Urothelium cell line (cell line): ENCODE data around the gene OLR1.
"Not testable (repeated sequence)": the region's sequence is repeated elsewhere in the genome, so short reads cannot be mapped to it uniquely, and the experiment has no call there.

Experiments
- DNase-seq: peaks from one replicate; pipeline ENCODE4 v3.0.0; 2011; ENCODE audit warnings: low spot score, mixed read lengths
- FAIRE-seq: peaks from 2 replicates; lab custom pipeline; 2011; peaks lifted over from hg19 to GRCh38; lab: Jason Lieb, UNC

Gene OLR1

DNA sequence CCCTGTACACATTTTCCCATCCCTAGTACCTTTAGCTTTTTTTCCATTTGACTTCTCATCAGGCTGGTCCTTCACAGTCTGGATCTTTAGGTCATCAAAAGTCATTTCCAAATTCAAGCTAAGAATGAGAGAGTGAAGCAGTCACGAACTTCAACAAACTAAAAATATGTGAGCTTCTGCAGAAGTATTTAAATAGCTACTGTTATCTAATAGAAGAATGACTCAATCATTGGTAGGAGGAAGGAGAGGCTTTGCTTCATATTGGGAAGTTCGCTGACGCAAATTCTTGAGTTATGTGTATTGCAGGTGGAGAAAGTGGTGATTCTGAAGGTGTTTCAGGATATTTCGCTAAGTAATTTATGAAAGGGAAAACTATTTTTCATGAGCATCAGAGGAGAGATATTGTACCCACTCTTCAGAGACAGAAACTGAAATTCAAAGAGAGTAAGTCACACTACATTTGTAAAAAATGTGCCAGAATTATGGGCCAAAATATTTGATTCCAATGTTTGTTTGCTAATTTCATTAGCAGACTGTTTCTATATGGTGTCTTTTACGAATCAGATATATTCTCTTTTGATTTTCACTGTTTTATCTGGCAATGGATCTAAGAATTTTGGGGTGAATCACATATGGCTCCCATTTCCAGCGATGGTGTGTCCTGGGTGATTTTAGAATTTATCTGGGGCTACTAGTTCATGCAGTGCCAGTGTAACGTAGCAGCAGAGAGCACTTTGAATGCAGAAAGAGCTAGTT, at the start of gene OLR1:
Gene OLR1, minus strand, starts transcription at position 160 of the 756 bp plus-strand sequence. Its CDS starts 55 bp downstream, at position 105.
- DNase-seq, result no peak
- FAIRE-seq, result no peak

DNA sequence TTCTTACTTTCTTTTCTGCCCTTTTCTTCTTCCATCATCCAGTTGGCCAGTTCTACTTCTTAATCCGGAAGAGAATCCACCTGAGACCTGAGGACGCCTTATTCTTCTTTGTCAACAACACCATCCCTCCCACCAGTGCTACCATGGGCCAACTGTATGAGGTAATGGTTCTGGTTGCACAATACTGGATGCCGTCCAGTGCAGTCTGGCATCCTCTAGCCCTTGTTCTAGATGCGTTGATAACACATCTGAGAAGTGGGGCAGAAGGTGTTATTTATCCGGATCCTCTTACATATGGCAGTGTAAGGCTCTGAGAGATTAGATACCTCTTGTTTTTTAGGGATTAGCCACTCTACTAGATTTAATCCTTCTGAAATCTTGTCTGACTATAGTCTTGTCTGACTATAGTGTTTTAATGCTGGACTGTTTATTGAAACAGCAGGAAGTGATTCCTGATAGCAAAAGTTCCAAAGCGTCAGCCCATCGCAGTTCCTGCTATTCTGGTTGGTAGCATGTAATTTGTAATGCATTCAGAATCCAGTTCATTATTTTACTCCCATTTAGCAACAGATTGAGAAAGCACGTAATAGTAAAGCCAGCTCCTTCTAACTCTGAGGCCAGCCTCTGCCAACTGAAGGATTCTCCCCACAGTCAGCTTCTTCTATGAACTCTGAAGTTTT, 48.6 kb upstream of the OLR1 start:
- DNase-seq (no peak), FAIRE-seq (peak; percentile 9)

DNA sequence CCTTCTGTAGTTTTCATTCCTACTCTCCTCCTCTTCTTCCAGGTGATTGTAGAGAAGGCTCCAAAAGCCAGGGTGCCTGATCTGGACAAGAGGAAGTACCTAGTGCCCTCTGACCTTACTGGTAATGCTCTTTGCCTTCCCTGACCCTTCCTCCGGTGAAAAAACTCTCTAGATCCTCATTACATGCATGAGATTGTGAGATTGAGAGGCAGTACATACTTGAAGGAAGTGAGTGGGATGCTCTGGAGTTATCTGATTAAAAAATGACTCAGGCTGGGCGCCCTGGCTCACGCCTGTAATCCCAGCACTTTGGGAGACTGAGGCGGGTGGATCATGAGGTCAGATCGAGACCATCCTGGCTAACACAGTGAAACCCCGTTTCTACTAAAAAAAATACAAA, 46.1 kb upstream of the OLR1 start:
- DNase-seq (no peak), FAIRE-seq (no peak)

DNA sequence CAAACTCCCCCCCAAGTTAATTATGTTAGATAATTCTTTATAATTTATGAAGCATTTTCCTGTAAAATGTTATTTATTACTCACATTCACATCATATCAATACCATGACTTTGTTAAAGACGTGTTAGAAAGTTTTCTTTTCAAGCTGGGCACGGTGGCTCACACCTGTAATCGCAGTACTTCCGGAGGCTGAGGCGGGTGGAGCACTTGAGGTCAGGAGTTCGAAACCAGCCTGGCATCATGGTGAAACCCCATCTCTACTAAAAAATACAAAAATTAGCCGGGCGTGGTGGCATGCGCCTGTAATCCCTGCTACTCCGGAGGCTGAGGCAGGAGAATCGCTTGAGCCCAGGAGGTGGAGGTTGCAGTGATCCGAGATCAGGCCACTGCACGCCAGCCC, 44.0 kb upstream of the OLR1 start:
- DNase-seq, FAIRE-seq: not testable (repeated sequence)

DNA sequence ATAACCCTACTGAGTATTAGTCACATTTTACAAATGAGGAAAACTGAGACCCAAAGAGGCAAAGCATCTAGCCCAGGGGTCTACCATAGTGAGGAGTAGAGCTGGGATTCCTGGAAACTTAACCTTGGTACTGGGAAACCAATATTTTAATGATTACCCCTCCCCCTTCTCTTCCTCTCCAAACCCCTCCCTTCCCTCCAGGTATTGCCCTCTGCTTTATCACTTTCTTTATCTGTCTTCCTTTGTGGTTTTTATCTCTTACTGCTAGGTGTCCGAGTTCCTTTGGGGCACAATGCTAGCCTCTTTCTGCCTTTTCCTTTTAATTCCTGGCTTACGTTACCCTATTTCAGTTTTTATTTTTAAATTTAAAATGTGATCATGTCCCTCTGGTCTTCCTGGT, 43.5 kb upstream of the OLR1 start:
- FAIRE-seq, result no peak
- DNase-seq, result no peak

DNA sequence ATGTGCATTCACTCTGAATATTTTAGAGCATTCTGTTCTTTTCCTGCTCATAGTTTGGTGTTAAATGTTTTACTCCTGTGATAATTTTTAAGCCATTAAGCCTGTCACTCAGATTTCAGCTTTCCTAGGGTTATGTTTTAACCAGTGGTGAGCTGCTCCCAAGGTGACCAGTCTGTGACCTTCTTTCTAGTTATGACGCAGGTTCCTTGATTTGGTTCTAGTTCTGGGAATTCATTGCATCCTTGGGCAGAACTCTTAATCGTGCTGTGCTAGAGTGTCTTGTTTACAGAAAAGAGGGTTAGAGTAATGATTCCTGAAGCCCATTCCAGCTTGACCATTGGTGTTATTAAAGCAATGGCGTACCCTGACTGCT, 42.9 kb upstream of the OLR1 start:
- FAIRE-seq (no peak), DNase-seq (no peak)

DNA sequence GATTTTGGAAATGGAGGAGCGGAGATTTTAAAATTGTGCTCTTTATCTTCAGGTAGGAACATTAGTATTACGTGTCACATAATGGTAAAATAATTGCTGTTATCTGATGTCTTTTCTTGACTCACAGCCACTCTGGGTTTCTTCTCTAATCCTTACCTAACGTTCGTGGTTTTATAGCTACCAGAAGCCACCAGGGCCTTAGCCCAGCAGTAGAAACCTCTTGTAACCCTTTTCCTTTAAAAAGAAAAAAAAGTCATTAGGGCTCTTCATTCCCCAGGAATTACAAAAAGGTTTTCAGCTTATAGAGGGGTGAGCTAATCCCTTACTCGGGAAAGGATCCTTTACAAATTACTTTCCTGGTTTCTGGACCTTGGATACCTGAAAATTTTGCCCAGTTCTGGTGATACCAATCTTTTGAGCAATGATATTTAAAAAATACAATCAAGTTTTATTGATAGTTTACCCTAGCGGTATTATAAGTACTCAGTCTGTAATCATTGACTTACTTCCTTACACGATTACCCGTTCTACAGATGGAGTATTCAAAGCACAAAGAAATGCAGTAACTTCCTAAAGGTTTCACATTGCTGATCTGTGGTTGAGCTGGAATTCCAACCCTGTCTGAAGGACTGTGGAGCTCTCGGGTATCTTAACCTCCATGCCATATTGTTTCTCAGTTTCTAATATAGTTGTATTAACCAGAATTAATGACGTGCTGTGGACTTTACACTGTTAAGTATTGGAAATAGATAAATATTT, 42.4 kb upstream of the OLR1 start:
- DNase-seq, result peak; percentile 46
- FAIRE-seq, result no peak

DNA sequence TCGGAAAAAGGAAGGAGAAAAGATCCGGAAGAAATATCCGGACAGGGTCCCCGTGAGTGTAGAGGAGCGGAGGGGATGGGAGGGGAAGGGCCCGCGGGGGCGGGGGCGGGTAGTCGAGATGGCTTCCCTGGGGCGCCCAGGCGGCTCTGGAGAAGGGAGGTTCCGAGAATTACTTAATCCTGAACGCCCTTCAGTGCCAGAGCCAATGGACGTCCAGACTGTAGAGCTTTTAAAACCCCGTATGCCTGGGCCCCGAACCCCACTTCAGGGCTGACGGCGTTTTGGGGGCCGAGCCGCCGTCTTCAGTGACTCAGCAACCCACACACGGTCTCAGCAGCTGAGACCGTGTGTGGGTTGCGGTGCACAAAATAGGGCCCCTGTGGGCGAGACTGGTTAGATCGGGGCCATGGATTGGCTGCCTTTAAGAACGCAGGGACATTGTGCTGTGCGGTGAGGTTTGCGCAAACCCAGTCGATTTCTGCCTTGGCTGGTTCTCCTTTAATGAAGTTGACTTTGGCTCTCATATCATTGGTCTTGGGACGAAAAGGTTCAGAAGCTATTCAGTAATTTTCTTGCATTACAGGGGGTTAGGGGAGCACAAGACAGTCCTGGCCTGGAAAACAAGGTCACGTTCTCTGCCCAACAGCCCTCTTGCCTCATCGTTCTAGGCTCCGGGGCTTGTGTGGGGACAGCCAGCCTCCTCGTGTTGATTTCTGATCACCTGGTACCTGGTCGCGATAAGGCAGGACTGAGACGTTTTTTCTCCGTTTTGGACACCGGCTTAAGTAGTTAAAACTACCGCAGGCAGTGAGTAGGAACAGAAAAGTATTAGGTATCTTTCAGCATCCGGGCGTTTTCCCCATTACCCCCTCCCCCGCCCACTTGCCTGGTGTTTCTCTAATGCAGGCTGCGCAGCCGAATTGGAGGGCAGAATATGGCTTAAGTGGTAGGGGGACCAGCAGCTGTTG, 41.5 kb upstream of the OLR1 start:
- DNase-seq (peak; percentile 69), FAIRE-seq (peak; percentile 59)

DNA sequence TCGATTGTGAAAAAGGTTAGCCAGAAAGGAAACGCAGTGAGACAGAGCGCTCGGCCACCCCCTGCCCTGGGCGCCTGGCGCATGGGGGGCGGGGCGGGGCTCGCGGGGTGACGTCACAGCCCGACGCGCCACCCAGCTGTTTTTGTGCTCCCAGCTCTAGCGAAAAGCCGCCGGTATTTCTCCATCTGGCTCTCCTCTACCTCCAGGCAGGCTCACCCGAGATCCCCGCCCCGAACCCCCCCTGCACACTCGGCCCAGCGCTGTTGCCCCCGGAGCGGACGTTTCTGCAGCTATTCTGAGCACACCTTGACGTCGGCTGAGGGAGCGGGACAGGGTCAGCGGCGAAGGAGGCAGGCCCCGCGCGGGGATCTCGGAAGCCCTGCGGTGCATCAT, 40.8 kb upstream of the OLR1 start, which contains the start of gene GABARAPL1:
Gene GABARAPL1, plus strand, starts transcription at position 139 of the 393 bp plus-strand sequence. Its CDS starts 253 bp downstream, at position 392.
- FAIRE-seq (peak; percentile 56), DNase-seq (peak; percentile 90)

DNA sequence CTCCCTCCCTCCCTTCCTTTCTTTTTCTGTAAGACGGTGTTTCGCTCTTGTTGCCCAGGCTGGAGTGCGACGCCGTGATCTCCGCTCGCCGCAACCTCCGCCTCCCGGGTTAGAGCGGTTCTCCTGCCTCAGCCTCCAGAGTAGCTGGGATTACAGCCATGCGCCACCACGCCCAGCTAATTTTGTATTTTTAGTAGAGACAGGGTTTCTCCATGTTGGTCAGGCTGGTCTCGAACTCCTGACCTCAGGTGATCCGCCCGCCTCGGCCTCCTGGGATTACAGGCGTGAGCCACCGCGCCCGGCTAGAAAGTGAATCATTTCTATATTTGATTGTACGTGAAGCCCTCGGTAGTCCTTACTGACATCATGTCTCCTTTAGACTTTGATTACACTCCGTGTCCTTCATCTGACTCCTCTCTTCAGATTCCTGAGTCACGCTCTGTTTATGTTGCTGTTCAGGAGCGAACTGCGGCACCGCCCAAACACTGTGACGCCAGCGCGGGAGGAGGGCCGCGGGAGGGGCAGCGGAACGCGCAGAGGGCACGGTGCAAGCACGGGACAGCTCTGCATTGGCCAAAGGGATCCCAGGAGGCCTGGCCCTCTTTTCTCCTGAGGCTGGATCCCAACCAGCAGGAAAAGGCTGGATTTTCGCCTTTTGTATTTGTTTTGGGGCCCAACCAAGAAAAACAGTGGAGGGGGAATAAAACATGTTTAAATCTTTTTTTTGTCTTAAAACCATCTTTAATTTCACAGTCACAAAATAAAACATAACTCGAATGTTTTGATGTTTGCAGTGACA, 40.2 kb upstream of the OLR1 start:
- peak; percentile 97 for FAIRE-seq
- DNase-seq, result peak; percentile 98

DNA sequence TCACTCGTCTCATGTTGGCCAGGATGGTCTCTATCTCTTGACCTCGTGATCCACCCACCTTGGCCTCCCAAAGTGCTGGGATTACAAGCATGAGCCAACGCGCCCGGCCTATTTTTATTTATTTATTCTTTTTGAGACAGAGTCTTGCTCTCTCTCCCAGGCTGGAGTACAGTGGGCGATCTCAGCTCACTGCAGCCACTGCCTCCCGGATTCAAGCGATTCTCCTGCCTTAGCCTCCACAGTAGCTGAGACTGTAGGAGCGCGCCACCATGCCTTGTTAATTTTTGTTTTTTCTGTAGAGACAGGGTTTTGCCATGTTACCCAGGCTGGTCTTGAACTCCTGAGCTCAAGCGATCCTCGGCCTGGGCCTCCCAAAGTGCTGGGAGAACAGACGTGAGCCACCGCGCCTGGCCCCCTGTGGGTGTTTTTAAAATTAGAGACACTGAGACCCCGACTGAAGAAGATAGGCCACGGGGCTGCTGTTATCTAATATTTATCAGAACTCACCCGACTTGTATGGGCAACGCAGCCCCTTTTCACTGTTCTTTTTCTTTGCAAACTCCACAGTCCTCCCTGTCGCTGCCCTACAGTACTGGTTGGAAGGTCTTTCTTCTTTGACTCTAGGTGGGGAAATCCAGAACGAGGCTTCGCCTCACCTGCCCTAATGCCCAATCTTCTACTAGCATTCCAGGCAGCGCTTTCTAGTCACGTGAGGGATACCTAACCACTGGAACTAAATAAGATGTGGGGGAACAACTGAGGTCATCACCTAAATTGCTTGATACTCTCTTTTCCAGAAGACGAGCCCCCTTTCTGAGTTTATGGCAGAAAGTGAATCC, 39.4 kb upstream of the OLR1 start:
- no peak for DNase-seq
- FAIRE-seq, result no peak

DNA sequence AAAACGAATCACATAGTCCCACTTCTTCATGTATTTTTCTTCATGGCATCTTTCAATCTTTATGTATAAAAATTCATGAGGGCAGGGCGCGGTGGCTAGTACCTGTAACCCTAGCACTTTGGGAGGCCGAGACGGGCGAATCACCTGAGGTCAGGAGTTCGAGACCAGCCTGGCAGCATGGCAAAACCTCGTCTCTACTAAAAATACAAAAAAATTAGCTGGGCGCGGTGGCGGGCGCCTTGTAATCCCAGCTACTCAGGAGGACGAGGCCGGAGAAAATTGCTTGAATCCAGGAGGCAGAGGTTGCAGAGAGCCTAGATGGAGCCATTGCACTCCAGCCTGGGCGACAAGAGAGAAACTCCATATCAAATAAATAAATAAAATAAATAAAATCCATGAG, 38.3 kb upstream of the OLR1 start:
- no peak for FAIRE-seq
- no peak for DNase-seq

DNA sequence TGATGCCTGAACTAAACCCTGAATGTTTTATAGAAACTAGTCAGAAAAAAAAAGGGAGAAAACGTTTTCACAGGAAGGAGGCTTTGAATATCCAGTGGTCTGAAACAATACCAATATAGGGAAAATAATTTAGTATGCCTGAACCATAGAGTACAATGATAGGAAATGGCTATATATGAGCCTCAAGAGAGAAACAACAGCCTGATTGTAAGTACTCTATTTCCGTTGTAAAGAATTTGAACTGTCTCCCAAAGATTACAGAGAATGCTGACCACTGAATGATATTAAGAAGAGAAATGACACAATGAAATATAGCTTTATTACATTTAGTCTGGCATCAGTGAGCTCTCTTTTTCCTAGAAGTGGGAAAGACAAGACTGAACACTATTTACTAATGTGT, 35.2 kb upstream of the OLR1 start:
- DNase-seq (no peak), FAIRE-seq (no peak)

DNA sequence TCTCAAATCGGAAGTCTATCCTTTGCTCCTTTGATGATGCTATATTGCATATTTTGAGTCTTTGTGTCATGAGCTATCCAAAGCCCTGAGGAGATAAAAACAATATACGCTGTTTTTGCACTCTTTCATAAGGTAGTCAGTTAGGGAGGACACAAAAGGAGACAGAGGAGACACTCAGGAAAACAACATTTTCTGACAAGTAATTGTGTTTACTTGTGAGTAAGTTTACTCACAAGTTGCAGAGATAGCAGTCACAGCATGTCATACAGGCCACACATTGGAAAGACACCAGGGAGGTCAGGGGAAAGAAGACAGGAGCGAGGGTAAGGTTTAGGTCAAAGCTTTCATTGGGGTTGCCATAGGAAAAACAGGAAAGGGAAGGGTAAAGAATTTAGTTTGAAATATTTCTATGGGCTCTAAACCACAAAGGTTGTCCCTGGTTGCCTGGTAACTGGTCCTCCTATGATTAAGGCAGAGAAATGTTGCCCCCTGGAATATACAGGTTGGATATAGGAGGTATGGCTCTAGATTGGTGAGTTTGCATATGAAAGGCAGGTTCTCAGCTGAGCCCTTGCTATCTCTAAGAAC, 33.4 kb upstream of the OLR1 start:
- peak; percentile 96 for FAIRE-seq

DNA sequence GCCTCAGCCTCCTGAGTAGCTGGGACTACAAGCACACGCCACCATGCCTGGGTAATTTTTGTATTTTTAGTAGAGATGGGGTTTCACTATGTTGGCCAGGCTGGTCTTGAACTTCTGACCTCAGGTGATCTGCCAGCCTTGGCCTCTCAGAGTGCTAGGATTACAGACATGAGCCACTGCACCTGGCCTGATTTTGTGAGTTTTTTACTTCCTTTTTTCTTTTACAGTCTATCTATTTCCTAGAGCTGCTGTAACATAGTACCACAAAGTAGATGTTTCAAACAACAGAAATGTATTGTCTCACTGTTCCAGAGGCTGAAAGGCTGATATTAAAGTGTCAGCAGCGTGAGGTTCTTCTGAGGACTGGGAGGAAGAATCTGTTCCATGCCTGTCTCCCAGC, 32.6 kb upstream of the OLR1 start:
- not testable (repeated sequence) for FAIRE-seq, DNase-seq

More for the DNA sequence above, 33.4 kb upstream of the OLR1 start:
- DNase-seq, result peak; percentile 56

DNA sequence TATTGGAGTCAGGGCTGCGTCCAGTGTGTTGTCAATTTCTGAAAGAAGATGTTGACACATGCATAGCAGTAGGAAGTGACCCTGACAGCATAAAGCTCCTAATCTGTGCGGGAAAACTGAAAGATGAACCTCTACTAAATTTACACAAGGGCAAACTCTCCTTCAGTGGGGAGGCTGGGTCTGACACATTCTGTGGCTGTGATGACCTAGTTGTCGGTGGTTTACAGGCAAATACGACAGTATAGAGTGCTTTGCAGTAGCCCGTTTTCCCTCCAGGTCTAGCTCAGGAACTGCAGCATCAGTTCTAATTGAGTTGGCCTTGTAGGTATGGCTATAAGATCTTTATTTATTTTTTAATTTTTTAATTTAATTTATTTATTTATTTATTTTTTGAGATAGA, 25.9 kb upstream of the OLR1 start:
- DNase-seq (no peak), FAIRE-seq (peak; percentile 85)

DNA sequence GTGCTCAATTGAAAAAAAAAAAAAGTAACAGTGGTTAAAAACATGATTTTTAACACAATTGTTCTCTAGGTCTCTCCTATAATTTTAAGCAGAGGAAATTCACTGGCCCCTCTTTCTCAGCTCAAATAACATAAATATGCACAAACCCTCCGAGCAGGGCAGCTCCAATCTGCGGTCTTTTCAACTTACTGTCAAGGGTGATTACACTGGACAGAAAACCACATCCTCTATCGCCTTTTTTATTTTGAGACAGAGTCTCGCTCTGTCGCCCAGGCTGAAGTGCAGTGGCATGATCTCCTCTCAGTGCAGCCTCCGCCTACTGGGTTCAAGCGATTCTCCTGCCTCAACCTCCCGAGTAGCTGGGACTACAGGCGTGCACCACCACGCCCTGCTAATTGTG, 24.3 kb upstream of the OLR1 start:
- no peak for DNase-seq
- FAIRE-seq, result no peak

DNA sequence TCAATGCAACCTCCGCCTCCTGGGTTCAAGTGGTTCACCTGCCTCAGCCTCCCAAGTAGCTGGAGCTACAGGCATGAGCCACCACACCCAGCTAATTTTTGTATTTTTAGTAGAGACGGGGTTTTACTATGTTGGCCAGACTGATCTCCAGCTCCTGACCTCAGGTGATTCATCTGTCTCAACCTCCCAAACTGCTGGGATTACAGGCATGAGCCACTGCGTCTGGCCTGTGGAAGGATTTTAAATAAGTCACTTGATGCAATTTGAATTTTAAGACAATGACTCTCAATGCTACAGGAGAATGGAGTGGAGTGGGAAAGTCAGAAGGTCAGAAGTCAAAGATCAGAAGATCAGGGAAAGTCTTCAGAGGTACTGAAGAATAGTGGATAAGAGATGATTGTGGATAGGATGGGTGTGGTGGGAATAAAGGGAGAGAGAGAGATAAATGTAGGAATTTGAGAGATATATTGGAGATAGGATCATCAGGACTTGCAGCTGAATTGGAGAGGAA, 22.3 kb upstream of the OLR1 start:
- no peak for DNase-seq
- no peak for FAIRE-seq
